K562 (cell line): Measurements from ENCODE around the gene SORCS2. TPM values are rescaled to one million over a fixed set of nuclear protein-coding genes. Genes with fewer than 3 reads are reported as not detected.
A peak's percentile ranks its signal among the peaks of the same experiment; 100 is the strongest.

Source experiments
- C11orf30 ChIP-seq: fragments of 450-650 bp; IDR thresholded peaks from 2 replicates; pipeline ENCODE4 v1.6.1; 2016; ENCODE audit warnings: low read depth, mild to moderate bottlenecking
- CBFA2T3 ChIP-seq: fragments of 450-650 bp; IDR thresholded peaks from 2 replicates; pipeline ENCODE4 v1.6.1; 2017
- FOSL1 ChIP-seq: fragments of 200-800 bp; sonication (Bioruptor generic); conservative IDR thresholded peaks from 2 replicates; pipeline ENCODE4 v1.6.1; 2016; ENCODE audit warnings: missing genetic modification characterization, missing compliant biosample characterization
- GABPB1 ChIP-seq: sonication (generic); formaldehyde crosslinking; IDR thresholded peaks from 2 replicates; pipeline ENCODE4 v1.8.0; 2022; ENCODE audit warnings: mild to moderate bottlenecking, missing genetic modification reagents
- SPI1 ChIP-seq: IDR thresholded peaks from 2 replicates; pipeline ENCODE4 v1.6.1; 2011; ENCODE audit warnings: low read depth, low read length, control low read depth, borderline replicate concordance
- ZBTB1 ChIP-seq: sonication (generic); formaldehyde crosslinking; IDR thresholded peaks from 2 replicates; pipeline ENCODE4 v1.8.1; 2023; ENCODE audit warnings: missing genetic modification reagents, low read depth, mild to moderate bottlenecking, borderline replicate concordance
- polyA plus RNA-seq, 8 experiments: library from polyadenylated mRNA; depleted of rRNA in 4 of 8; stranded (reverse) in 5 of 8; unstranded in 3 of 8; fragments of >200 nt; fragmentation: Nextera tagmentation in 2 of 8; fragmentation: Illumina TruSeq in 1 of 8; extraction: Ambion mirVana in 2 of 8; extraction: Trizol in 1 of 8; gene quantifications; 2 replicates each; pipeline versions ENCODE4 v1.2.1 to v1.2.3, GENCODE V29; 2011 to 2014; ENCODE audit warnings: inconsistent platforms in 1 of 8, missing spikeins in 1 of 8
- total RNA-seq, 7 experiments: library from RNA; depleted of rRNA in 6 of 7; stranded (reverse); fragments of >200 nt in 6 of 7; fragmentation: Illumina TruSeq in 2 of 7; extraction: Trizol in 2 of 7; gene quantifications; 2 replicates each; pipeline versions ENCODE4 v1.2.1 to v1.2.3, GENCODE V29; 2011 to 2021; ENCODE audit warnings: low replicate concordance in 1 of 7
- TF ChIP-seq, protein P1 (sequence below): fragments of 450-650 bp; IDR thresholded peaks from 2 replicates; pipeline ENCODE4 v1.6.1; 2016; ENCODE audit warnings: mild to moderate bottlenecking, moderate library complexity
- TF ChIP-seq, protein P2 (sequence below), 2 experiments: fragments of 250-450 bp in 1 of 2; fragments of 450-650 bp in 1 of 2; sonication (Bioruptor Pico) in 1 of 2; IDR thresholded peaks; 2 replicates each; pipeline versions ENCODE4 v1.6.1 to v1.8.0; 2016 to 2021; ENCODE audit warnings: mild to moderate bottlenecking in 2 of 2, moderate library complexity in 2 of 2, missing compliant biosample characterization in 1 of 2, missing genetic modification characterization in 1 of 2
- TF ChIP-seq, protein P3 (sequence below), 2 experiments: IDR thresholded peaks; 2 replicates each; pipeline ENCODE4 v1.6.1; 2011; ENCODE audit warnings: borderline replicate concordance in 1 of 2, control low read depth in 1 of 2, low read depth in 1 of 2, low read length in 1 of 2, mild to moderate bottlenecking in 1 of 2, mixed read lengths in 1 of 2, moderate library complexity in 1 of 2; ENCODE audit not compliant: insufficient read depth in 1 of 2, insufficient read length in 1 of 2, poor library complexity in 1 of 2, severe bottlenecking in 1 of 2; ENCODE audit errors: extremely low read depth in 1 of 2

Gene SORCS2
- total and polyA plus RNA-seq, 9 of the 15 experiments (the other 6 are each of a cell fraction or from before 2014, with no cell fraction given) = not detected

DNA sequence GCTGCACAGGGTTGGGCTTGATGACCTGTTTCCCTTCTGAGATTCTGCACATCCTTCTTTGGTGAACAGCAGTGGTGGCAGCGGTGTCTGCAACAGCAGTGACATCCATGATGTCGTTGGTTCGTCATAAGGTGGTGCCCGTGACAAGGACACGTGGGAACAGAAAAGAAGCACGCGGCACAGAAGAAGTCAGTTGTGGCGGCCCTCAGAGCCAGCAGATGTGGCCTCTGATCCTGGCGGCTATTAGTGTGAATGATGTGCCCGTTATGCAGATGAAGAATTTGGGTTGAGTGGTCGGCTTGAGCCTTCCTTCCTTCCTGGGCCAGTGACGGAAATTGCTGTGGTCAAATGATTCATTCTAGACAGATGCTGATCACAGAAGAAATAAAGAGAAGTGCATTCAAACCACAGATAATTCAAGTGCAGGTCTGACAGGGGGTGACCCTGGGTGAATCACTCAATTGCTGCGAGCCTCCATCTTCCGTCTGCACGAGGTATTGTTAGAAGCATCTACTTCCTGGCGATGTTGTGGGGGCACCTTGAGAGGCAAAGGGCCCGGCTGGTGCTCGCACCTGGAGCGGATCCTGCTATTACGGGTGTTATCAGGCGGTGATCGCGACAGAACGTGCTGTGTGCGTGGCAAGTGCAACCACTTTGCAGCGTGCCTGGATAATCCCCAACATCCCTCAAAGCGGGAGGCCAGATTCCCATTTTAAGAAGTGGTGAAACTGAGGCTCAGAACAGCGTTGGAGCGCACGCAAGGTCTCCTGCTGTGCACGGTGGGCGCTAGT lies 457.6 kb downstream of the SORCS2 start (continued):
- TF ChIP-seq, protein P1, sequence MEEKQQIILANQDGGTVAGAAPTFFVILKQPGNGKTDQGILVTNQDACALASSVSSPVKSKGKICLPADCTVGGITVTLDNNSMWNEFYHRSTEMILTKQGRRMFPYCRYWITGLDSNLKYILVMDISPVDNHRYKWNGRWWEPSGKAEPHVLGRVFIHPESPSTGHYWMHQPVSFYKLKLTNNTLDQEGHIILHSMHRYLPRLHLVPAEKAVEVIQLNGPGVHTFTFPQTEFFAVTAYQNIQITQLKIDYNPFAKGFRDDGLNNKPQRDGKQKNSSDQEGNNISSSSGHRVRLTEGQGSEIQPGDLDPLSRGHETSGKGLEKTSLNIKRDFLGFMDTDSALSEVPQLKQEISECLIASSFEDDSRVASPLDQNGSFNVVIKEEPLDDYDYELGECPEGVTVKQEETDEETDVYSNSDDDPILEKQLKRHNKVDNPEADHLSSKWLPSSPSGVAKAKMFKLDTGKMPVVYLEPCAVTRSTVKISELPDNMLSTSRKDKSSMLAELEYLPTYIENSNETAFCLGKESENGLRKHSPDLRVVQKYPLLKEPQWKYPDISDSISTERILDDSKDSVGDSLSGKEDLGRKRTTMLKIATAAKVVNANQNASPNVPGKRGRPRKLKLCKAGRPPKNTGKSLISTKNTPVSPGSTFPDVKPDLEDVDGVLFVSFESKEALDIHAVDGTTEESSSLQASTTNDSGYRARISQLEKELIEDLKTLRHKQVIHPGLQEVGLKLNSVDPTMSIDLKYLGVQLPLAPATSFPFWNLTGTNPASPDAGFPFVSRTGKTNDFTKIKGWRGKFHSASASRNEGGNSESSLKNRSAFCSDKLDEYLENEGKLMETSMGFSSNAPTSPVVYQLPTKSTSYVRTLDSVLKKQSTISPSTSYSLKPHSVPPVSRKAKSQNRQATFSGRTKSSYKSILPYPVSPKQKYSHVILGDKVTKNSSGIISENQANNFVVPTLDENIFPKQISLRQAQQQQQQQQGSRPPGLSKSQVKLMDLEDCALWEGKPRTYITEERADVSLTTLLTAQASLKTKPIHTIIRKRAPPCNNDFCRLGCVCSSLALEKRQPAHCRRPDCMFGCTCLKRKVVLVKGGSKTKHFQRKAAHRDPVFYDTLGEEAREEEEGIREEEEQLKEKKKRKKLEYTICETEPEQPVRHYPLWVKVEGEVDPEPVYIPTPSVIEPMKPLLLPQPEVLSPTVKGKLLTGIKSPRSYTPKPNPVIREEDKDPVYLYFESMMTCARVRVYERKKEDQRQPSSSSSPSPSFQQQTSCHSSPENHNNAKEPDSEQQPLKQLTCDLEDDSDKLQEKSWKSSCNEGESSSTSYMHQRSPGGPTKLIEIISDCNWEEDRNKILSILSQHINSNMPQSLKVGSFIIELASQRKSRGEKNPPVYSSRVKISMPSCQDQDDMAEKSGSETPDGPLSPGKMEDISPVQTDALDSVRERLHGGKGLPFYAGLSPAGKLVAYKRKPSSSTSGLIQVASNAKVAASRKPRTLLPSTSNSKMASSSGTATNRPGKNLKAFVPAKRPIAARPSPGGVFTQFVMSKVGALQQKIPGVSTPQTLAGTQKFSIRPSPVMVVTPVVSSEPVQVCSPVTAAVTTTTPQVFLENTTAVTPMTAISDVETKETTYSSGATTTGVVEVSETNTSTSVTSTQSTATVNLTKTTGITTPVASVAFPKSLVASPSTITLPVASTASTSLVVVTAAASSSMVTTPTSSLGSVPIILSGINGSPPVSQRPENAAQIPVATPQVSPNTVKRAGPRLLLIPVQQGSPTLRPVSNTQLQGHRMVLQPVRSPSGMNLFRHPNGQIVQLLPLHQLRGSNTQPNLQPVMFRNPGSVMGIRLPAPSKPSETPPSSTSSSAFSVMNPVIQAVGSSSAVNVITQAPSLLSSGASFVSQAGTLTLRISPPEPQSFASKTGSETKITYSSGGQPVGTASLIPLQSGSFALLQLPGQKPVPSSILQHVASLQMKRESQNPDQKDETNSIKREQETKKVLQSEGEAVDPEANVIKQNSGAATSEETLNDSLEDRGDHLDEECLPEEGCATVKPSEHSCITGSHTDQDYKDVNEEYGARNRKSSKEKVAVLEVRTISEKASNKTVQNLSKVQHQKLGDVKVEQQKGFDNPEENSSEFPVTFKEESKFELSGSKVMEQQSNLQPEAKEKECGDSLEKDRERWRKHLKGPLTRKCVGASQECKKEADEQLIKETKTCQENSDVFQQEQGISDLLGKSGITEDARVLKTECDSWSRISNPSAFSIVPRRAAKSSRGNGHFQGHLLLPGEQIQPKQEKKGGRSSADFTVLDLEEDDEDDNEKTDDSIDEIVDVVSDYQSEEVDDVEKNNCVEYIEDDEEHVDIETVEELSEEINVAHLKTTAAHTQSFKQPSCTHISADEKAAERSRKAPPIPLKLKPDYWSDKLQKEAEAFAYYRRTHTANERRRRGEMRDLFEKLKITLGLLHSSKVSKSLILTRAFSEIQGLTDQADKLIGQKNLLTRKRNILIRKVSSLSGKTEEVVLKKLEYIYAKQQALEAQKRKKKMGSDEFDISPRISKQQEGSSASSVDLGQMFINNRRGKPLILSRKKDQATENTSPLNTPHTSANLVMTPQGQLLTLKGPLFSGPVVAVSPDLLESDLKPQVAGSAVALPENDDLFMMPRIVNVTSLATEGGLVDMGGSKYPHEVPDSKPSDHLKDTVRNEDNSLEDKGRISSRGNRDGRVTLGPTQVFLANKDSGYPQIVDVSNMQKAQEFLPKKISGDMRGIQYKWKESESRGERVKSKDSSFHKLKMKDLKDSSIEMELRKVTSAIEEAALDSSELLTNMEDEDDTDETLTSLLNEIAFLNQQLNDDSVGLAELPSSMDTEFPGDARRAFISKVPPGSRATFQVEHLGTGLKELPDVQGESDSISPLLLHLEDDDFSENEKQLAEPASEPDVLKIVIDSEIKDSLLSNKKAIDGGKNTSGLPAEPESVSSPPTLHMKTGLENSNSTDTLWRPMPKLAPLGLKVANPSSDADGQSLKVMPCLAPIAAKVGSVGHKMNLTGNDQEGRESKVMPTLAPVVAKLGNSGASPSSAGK = peak; percentile 82
- TF ChIP-seq GABPB1 (CRISPR knock-in tag) (peak; percentile 33), ZBTB1 (peak; percentile 53; the same call in 1 of the 2 replicates), SPI1 (0 out of 2 replicates have a peak, but pooled peaks have one; percentile 46), CBFA2T3 (peak; percentile 37; the same call in 1 of the 2 replicates), FOSL1 (peak; percentile 85), C11orf30 (no peak)
- TF ChIP-seq, protein P2, sequence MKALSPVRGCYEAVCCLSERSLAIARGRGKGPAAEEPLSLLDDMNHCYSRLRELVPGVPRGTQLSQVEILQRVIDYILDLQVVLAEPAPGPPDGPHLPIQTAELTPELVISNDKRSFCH (CRISPR knock-in tag; IDR thresholded peaks at IDR 0.05) = no peak
- TF ChIP-seq, protein P2 (tag; IDR thresholded peaks at IDR 0.05) = no peak
- TF ChIP-seq, protein P3, sequence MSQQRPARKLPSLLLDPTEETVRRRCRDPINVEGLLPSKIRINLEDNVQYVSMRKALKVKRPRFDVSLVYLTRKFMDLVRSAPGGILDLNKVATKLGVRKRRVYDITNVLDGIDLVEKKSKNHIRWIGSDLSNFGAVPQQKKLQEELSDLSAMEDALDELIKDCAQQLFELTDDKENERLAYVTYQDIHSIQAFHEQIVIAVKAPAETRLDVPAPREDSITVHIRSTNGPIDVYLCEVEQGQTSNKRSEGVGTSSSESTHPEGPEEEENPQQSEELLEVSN (IDR thresholded peaks at IDR 0.05; ENCODE audit: borderline replicate concordance in 1 of 2, extremely low read depth in 1 of 2, insufficient read depth in 1 of 2, insufficient read length in 1 of 2, low read depth in 1 of 2, low read length in 1 of 2, poor library complexity in 1 of 2, severe bottlenecking in 1 of 2) = peak in 1 of 2 experiments; percentile 69
